HG02642 (cell line): Measurements from ENCODE around the gene TCAF1.
"Not testable (repeated sequence)": the region's sequence is repeated elsewhere in the genome, so short reads cannot be mapped to it uniquely, and the experiment has no call there.

Experiments used
- ATAC-seq: cut with Tn5 transposase; IDR thresholded peaks from one replicate; pipeline ENCODE4 v1.9.1; 2021; ENCODE audit warnings: mild to moderate bottlenecking; ENCODE audit not compliant: unreplicated experiment, poor library complexity

TCAF1 gene

GRCh38 chr7:143810639-143811038 lies 91.3 kb downstream of the TCAF1 start:
- ATAC-seq = not testable (repeated sequence)

GRCh38 chr7:143806664-143807071 lies 95.3 kb downstream of the TCAF1 start:
- ATAC-seq = not testable (repeated sequence)
